Stomach smooth muscle (tissue), 2 donors: Measurements from ENCODE around the gene TEN1.

ENCODE experiments used
- H3K27ac ChIP-seq: one replicate; pipeline ENCODE4 v1.7.0; 2013; ENCODE audit warnings: mild to moderate bottlenecking, low read length, inconsistent platforms
- H3K27me3 ChIP-seq, 2 donors: one replicate each; pipeline ENCODE4 v1.7.0; 2013; ENCODE audit warnings: low read length in 2 of 2; ENCODE audit not compliant: insufficient read depth in 2 of 2, control insufficient read depth in 1 of 2
- H3K36me3 ChIP-seq, 2 donors: one replicate each; pipeline ENCODE4 v1.7.0; 2013; ENCODE audit warnings: low read length in 2 of 2; ENCODE audit not compliant: control insufficient read depth in 2 of 2, insufficient read depth in 2 of 2
- H3K4me1 ChIP-seq: one replicate; pipeline ENCODE4 v1.7.0; 2013; ENCODE audit warnings: low read length; ENCODE audit not compliant: control insufficient read depth, insufficient read depth
- H3K4me3 ChIP-seq, 2 donors: one replicate each; pipeline ENCODE4 v1.7.0; 2013; ENCODE audit warnings: low read length in 2 of 2
- H3K9ac ChIP-seq, 2 donors: one replicate each; pipeline ENCODE4 v1.7.0; 2013; ENCODE audit warnings: low read length in 2 of 2, mild to moderate bottlenecking in 1 of 2
- H3K9me3 ChIP-seq, 2 donors: one replicate each; pipeline ENCODE4 v1.7.0; 2013; ENCODE audit warnings: low read length in 2 of 2; ENCODE audit not compliant: control insufficient read depth in 2 of 2
- donor health status: healthy.
- donor health status: Pancreatic carcinoma.

TEN1 gene

DNA sequence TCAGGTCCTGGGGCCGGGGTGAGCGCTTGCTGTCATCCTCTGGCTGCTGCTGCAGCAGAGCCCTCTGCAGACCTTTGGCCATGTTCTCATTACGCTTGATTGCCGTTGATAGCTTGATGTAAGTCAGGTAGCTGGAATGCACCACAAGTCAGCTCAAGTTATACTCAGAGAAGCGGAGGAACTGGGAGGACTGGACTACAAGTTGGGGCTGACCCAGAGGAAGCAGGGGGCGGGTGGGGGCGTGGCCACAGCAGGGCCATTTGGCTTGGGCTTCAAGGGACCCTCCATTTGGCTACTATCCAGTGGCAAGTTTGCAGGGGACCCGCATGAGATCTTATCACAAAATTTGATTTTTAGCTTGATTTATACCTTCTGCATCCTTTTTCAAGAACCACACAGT, 67.0 kb downstream of the TEN1 start:
- Histone ChIP-seq H3K9me3 (no peaks in the 10 kb centered on the region), H3K27ac (no peak overlapping the region), H3K9ac (no peak overlapping the region), H3K4me1 (no peaks in the 10 kb centered on the region), H3K27me3 (no peaks in the 10 kb centered on the region), H3K36me3 (peaks cover 79 to 83% of the 10 kb centered on the region in 2 donors), H3K4me3 (no peak overlapping the region)

DNA sequence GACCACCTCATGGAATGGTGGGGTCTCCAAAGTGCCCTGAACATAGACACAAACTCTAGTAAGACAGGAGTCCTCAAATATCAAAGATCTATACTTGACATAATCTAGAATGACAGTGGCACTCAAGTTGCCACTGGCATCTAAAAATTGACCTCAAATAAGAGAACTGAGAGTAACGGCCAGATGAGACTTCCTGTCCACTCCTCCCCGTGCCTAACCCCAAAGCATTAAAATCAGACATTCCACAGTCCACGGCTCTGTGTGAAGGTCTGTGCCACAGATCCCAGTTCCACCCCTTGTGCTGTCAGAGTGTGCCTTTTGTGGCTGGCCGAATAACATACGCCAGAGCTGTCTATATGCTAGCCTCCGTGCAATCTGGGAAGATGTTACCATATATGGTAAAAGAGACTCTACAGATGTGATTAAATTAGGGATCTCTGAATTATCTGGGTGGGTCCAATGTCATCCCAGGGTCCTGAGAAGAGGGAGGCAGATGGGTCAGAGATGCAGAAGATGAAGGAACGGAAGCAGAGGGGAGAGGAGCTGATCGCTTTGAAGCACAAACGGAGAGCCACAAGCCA, 69.1 kb downstream of the TEN1 start:
- Histone ChIP-seq H3K4me1 (no peaks in the 10 kb centered on the region), H3K9me3 (no peaks in the 10 kb centered on the region), H3K9ac (no peak overlapping the region), H3K36me3 (peaks cover 71 to 77% of the 10 kb centered on the region in 2 donors), H3K27ac (no peak overlapping the region), H3K4me3 (no peak overlapping the region), H3K27me3 (no peaks in the 10 kb centered on the region)

GRCh38 chr17:76048711-76049110, 69.7 kb downstream of the TEN1 start:
- no peak overlapping the region for H3K27ac ChIP-seq
- H3K27me3 ChIP-seq: no peaks in the 10 kb centered on the region
- H3K9ac ChIP-seq: no peak overlapping the region
- no peak overlapping the region for H3K4me3 ChIP-seq
- H3K4me1 ChIP-seq: no peaks in the 10 kb centered on the region
- peaks cover 70 to 76% of the 10 kb centered on the region in 2 donors for H3K36me3 ChIP-seq
- H3K9me3 ChIP-seq: no peaks in the 10 kb centered on the region

GRCh38 chr17:76049239-76049638, 70.2 kb downstream of the TEN1 start:
- Histone ChIP-seq H3K9me3 (no peaks in the 10 kb centered on the region), H3K4me3 (no peak overlapping the region), H3K27me3 (no peaks in the 10 kb centered on the region), H3K9ac (no peak overlapping the region), H3K4me1 (no peaks in the 10 kb centered on the region), H3K36me3 (peaks cover 70 to 75% of the 10 kb centered on the region in 2 donors), H3K27ac (no peak overlapping the region)

GRCh38 chr17:76049836-76050537, 70.9 kb downstream of the TEN1 start:
- H3K36me3 ChIP-seq: peaks cover 62 to 71% of the 10 kb centered on the region in 2 donors
- no peak overlapping the region for H3K9ac ChIP-seq
- H3K4me3 ChIP-seq: no peak overlapping the region
- H3K9me3 ChIP-seq: no peaks in the 10 kb centered on the region
- H3K27me3 ChIP-seq: no peaks in the 10 kb centered on the region
- no peak overlapping the region for H3K27ac ChIP-seq
- H3K4me1 ChIP-seq: no peaks in the 10 kb centered on the region
